H1 (cell line): Measurements from ENCODE around the gene SUMF1. TPM values are rescaled to one million over a fixed set of nuclear protein-coding genes. Genes with fewer than 3 reads are reported as not detected.

Experiments
- ATF2 ChIP-seq: IDR thresholded peaks from 2 replicates; pipeline ENCODE4 v1.6.1; 2012; ENCODE audit warnings: low read length, inconsistent platforms
- polyA plus RNA-seq, 7 experiments: library from polyadenylated mRNA; depleted of rRNA in 3 of 7; stranded (reverse) in 5 of 7; unstranded in 2 of 7; fragments of >200 nt in 5 of 7; fragments of 200-250 nt in 2 of 7; gene quantifications; 1 replicate in 5 of 7; 2 replicates in 1 of 7; 4 replicates in 1 of 7; pipeline versions ENCODE4 v1.2.1 to v1.2.3, GENCODE V29; 2011 to 2013; ENCODE audit warnings: missing spikeins in 2 of 7, mixed read lengths in 2 of 7
- total RNA-seq: library from RNA; stranded (reverse); fragmentation: NEBNext Ultra II Directional; extraction: Animal tissue kit (Norgen Biotek cat#: 25700); gene quantifications from 2 replicates; pipeline ENCODE4 v1.2.1, GENCODE V29; 2021

Gene SUMF1
- total and polyA plus RNA-seq, 2 of the 8 experiments (the other 6 are each of a cell fraction or from before 2014, with no cell fraction given) = 12.5 to 15.0 TPM

- no peak for TF ChIP-seq ATF2
Measured at GRCh38 chr3:4505688-4506558, 38.9 kb upstream of the SUMF1 start (continued).
